ENCODE data around the gene PTPRK.

DNA sequence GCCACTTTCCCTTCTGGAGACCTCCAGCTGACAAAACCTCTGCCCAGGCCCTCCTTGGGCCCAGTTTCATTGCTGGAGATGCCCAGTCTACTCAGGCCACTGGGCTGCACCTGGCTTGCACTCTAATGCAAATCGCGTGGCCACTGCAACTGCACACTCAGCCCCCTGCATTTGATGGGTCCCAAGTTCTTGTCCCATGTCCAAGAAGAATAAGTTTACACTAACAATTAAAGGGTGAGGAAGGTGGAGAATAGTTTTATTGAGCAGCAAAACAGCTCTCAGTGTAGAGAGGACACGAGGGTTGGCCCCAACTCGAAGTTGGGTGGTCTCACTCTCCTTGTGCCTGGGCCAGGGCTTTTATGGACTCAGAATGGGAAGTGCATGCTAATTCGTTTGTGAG lies 587.7 kb downstream of the PTPRK start:
- TF ChIP-seq CTCF (IDR thresholded peaks at IDR 0.05) (no peak), POLR2A (IDR thresholded peaks at IDR 0.05) (no peak)

All from thyroid gland (tissue), 4 donors.